Measurements from ENCODE around the gene OSBPL5. TPM values are rescaled to one million over a fixed set of nuclear protein-coding genes. Genes with fewer than 3 reads are reported as not detected.
A peak's percentile ranks its signal among the peaks of the same experiment; 100 is the strongest.

Gene OSBPL5
- total RNA-seq, 1 donor from 2014 or later, result 92.0 TPM

GRCh38 chr11:3195251-3196160, 30.4 kb upstream of the OSBPL5 start:
- DNase-seq (ENCODE audit: low spot score in 2 of 2), result peak in 1 of 2 donors; percentile 58
- Histone ChIP-seq H3K4me1 (no peaks in the 10 kb centered on the region), H3K27me3 (peaks cover 5% of the 10 kb centered on the region), H3K27ac (no peak overlapping the region), H3K9me3 (no peaks in the 10 kb centered on the region), H3K4me3 (no peak overlapping the region), H3K36me3 (no peaks in the 10 kb centered on the region)
- TF ChIP-seq CTCF (IDR thresholded peaks at IDR 0.05), result peak in 2 of 3 experiments; percentile 27 to 46
- intact Hi-C loops (cut with DNase I), result no loop called here

- Histone ChIP-seq H3K27me3 (no peaks in the 10 kb centered on the region), H3K9me3 (no peaks in the 10 kb centered on the region), H3K4me1 (no peaks in the 10 kb centered on the region), H3K4me3 (no peak overlapping the region), H3K27ac (no peak overlapping the region), H3K36me3 (no peaks in the 10 kb centered on the region)
- intact Hi-C loops (cut with DNase I), result no loop called here
- no peak for TF ChIP-seq CTCF (IDR thresholded peaks at IDR 0.05)
- peak in 1 of 2 donors; percentile 46 for DNase-seq (ENCODE audit: low spot score in 2 of 2)
Observed at GRCh38 chr11:3194016-3194816, 29.1 kb upstream of the OSBPL5 start.

GRCh38 chr11:3193373-3194015, 28.4 kb upstream of the OSBPL5 start:
- H3K27me3 ChIP-seq, result no peaks in the 10 kb centered on the region
- no peak overlapping the region for H3K4me3 ChIP-seq
- H3K27ac ChIP-seq, result no peak overlapping the region
- no peaks in the 10 kb centered on the region for H3K9me3 ChIP-seq
- no peaks in the 10 kb centered on the region for H3K4me1 ChIP-seq
- no peaks in the 10 kb centered on the region for H3K36me3 ChIP-seq
- no peak for TF ChIP-seq CTCF (IDR thresholded peaks at IDR 0.05)
- DNase-seq (ENCODE audit: low spot score in 2 of 2), result peak in 1 of 2 donors; percentile 24
- intact Hi-C loops (cut with DNase I), result no loop called here

- no peak overlapping the region for H3K27ac ChIP-seq
- H3K4me3 ChIP-seq, result no peak overlapping the region
- peak in 1 of 2 donors; percentile 50 for DNase-seq (ENCODE audit: low spot score in 2 of 2)
- H3K36me3 ChIP-seq, result no peaks in the 10 kb centered on the region
- H3K27me3 ChIP-seq, result no peaks in the 10 kb centered on the region
- no peak for TF ChIP-seq CTCF (IDR thresholded peaks at IDR 0.05)
- no peaks in the 10 kb centered on the region for H3K4me1 ChIP-seq
- no peaks in the 10 kb centered on the region for H3K9me3 ChIP-seq
- intact Hi-C loops (cut with DNase I), result no loop called here
Observed at GRCh38 chr11:3192511-3193372, 27.6 kb upstream of the OSBPL5 start.
